GM18870 (cell line): ENCODE results near the gene SLC39A7.

Experiments
- ATAC-seq: cut with Tn5 transposase; IDR thresholded peaks from one replicate; pipeline ENCODE4 v1.9.1; 2021; ENCODE audit warnings: moderate library complexity; ENCODE audit not compliant: unreplicated experiment

The SLC39A7 gene

GRCh38 chr6:33200219-33201146 lies at the start of gene SLC39A7, which contains the start of gene RXRB:
TSS of gene SLC39A7 (plus strand) at chr6:33200867. CDS start at chr6:33201246, 379 bp downstream.
TSS of gene RXRB (minus strand) at chr6:33200665. CDS start at chr6:33200476, 189 bp downstream.
- ATAC-seq = peak; percentile 46

- no peak for ATAC-seq
These were observed 49.6 kb upstream of the SLC39A7 start for GRCh38 chr6:33151050-33151449.

- no peak for ATAC-seq
These were observed 46.3 kb upstream of the SLC39A7 start for GRCh38 chr6:33154349-33154748.

GRCh38 chr6:33156561-33156960 lies 44.1 kb upstream of the SLC39A7 start:
- ATAC-seq = no peak

- ATAC-seq = no peak
These were observed 43.7 kb upstream of the SLC39A7 start for GRCh38 chr6:33156964-33157363.

GRCh38 chr6:33160096-33160495 lies 40.6 kb upstream of the SLC39A7 start:
- ATAC-seq = no peak

- ATAC-seq = no peak
These were observed 39.8 kb upstream of the SLC39A7 start for GRCh38 chr6:33160728-33161344.

GRCh38 chr6:33161354-33162331 lies 39.0 kb upstream of the SLC39A7 start:
- no peak for ATAC-seq

- ATAC-seq = no peak
These were observed 37.1 kb upstream of the SLC39A7 start for GRCh38 chr6:33163540-33163939.

- no peak for ATAC-seq
These were observed 36.5 kb upstream of the SLC39A7 start for GRCh38 chr6:33164176-33164575.

GRCh38 chr6:33164665-33165373 lies 35.8 kb upstream of the SLC39A7 start:
- no peak for ATAC-seq

GRCh38 chr6:33165581-33166258 lies 34.9 kb upstream of the SLC39A7 start:
- ATAC-seq = no peak

GRCh38 chr6:33166363-33166762 lies 34.3 kb upstream of the SLC39A7 start:
- ATAC-seq = no peak

- no peak for ATAC-seq
These were observed 33.9 kb upstream of the SLC39A7 start for GRCh38 chr6:33166811-33167210.

- no peak for ATAC-seq
These were observed 33.0 kb upstream of the SLC39A7 start for GRCh38 chr6:33167374-33168283.

GRCh38 chr6:33168284-33168601 lies 32.4 kb upstream of the SLC39A7 start:
- no peak for ATAC-seq

GRCh38 chr6:33168639-33169038 lies 32.0 kb upstream of the SLC39A7 start:
- no peak for ATAC-seq

GRCh38 chr6:33169291-33170175 lies 31.1 kb upstream of the SLC39A7 start:
- no peak for ATAC-seq
